GM12891 (cell line): ENCODE data around the gene PSMD13.

Source experiments
- POLR2A ChIP-seq: IDR thresholded peaks from 2 replicates; pipeline ENCODE4 v1.6.1; 2011; ENCODE audit warnings: low read depth, low read length, control low read depth
- POLR2AphosphoS5 ChIP-seq: IDR thresholded peaks from 2 replicates; pipeline ENCODE4 v1.6.1; 2011; ENCODE audit warnings: low read depth, low read length, control low read depth

GRCh38 chr11:203945-204586, 32.7 kb upstream of the PSMD13 start:
- TF ChIP-seq POLR2A (no peak), POLR2AphosphoS5 (no peak)
